HG02852 (cell line): ENCODE data around the gene MEGF6.

Source experiments
- ATAC-seq: cut with Tn5 transposase; IDR thresholded peaks from one replicate; pipeline ENCODE4 v1.9.1; 2021; ENCODE audit warnings: mild to moderate bottlenecking, moderate library complexity; ENCODE audit not compliant: unreplicated experiment

MEGF6 gene

GRCh38 chr1:3611170-3612019 is at the start of gene MEGF6:
Gene MEGF6 (minus strand): TSS chr1:3611508. CDS start chr1:3611268, 240 bp downstream.
- no peak for ATAC-seq

- no peak for ATAC-seq
These were observed 49.4 kb upstream of the MEGF6 start for GRCh38 chr1:3660704-3661103.

GRCh38 chr1:3659093-3659492 is 47.8 kb upstream of the MEGF6 start:
- no peak for ATAC-seq

- no peak for ATAC-seq
These were observed 46.9 kb upstream of the MEGF6 start for GRCh38 chr1:3658231-3658615.

- ATAC-seq: no peak
These were observed 46.4 kb upstream of the MEGF6 start for GRCh38 chr1:3657578-3658230.

GRCh38 chr1:3657096-3657475 is 45.8 kb upstream of the MEGF6 start:
- no peak for ATAC-seq

GRCh38 chr1:3656450-3657095 is 45.3 kb upstream of the MEGF6 start:
- ATAC-seq: peak; percentile 64

GRCh38 chr1:3654549-3655281 is 43.4 kb upstream of the MEGF6 start:
- no peak for ATAC-seq

GRCh38 chr1:3653286-3653618 is 41.9 kb upstream of the MEGF6 start:
- ATAC-seq: no peak

- ATAC-seq: no peak
These were observed 41.4 kb upstream of the MEGF6 start for GRCh38 chr1:3652548-3653285.

- no peak for ATAC-seq
These were observed 40.7 kb upstream of the MEGF6 start, which contains the start of gene TP73 for GRCh38 chr1:3651930-3652547. Gene TP73 (plus strand): TSS chr1:3652516. CDS start chr1:3682366, 29,850 bp downstream.

GRCh38 chr1:3651026-3651929 is 40.0 kb upstream of the MEGF6 start:
- no peak for ATAC-seq

- no peak for ATAC-seq
These were observed 39.1 kb upstream of the MEGF6 start for GRCh38 chr1:3650248-3651025.

GRCh38 chr1:3649342-3650247 is 38.3 kb upstream of the MEGF6 start, which contains the start of gene WRAP73:
Gene WRAP73 (minus strand): TSS chr1:3650103. CDS start chr1:3649999, 104 bp downstream.
- peak; percentile 83 for ATAC-seq

GRCh38 chr1:3646596-3646995 is 35.3 kb upstream of the MEGF6 start:
- no peak for ATAC-seq

- ATAC-seq: no peak
These were observed 34.5 kb upstream of the MEGF6 start for GRCh38 chr1:3645666-3646355.

GRCh38 chr1:3645247-3645646 is 33.9 kb upstream of the MEGF6 start:
- no peak for ATAC-seq
